OCI-LY1 (cell line): ENCODE results near the gene APOF.

ENCODE experiments used
- CTCF ChIP-seq: fragments of 200-600 bp; sonication (generic), shearing (Covaris generic); IDR thresholded peaks from 2 replicates; pipeline ENCODE4 v1.5.1; 2017; ENCODE audit warnings: mild to moderate bottlenecking, antibody characterized with exemption, low read length, moderate library complexity, mixed read lengths
- EZH2 ChIP-seq: fragments of 200-600 bp; sonication (generic), shearing (Covaris generic); IDR thresholded peaks from 2 replicates; pipeline ENCODE4 v1.8.0; 2017; ENCODE audit warnings: borderline replicate concordance, mixed run types, mild to moderate bottlenecking, antibody characterized with exemption, low read length, moderate library complexity, mixed read lengths

- no peak for TF ChIP-seq CTCF
- no peak for TF ChIP-seq EZH2
Measured at GRCh38 chr12:56359851-56360767, 2.5 kb downstream of the APOF start, which contains the start of gene STAT2.
